ENCODE measurements around the gene TMEM200A. TPM values are rescaled to one million over a fixed set of nuclear protein-coding genes. Genes with fewer than 3 reads are reported as not detected.

Gene TMEM200A
- total RNA-seq, 3 donors from 2014 or later (not counting 1 experiment from before 2014, with no cell fraction given), result 0.16 to 0.52 (median 0.50) TPM

DNA sequence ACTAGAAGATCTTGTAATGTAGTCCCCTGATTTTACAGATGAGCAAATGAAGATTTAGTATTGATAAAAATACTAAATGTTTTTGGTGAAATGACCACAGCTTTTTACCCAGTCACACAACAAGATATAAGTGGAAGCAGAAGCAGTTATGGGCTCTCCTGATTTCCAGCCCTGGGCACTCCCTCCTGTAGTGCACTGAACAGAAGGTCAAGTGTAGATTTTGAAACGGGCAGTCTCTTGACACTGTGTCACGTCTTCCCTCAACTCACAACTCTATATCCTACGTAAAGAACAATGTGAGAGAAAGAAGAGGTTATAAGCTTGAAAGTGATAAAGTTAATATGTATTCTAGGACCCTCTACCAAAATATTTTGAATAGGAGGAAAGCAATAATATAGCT, 23.3 kb downstream of the TMEM200A start:
- TF ChIP-seq CTCF (IDR thresholded peaks at IDR 0.05), result no peak
- intact Hi-C loops (cut with micrococcal nuclease), result no loop called here
- Histone ChIP-seq H3K4me3 (ENCODE audit: low read length) (no peak overlapping the region), H3K27ac (ENCODE audit: low read length) (no peak overlapping the region), H3K27me3 (ENCODE audit: control insufficient read depth, insufficient read depth, low read length) (no peaks in the 10 kb centered on the region), H3K4me1 (ENCODE audit: control insufficient read depth, insufficient read depth, low read length) (no peaks in the 10 kb centered on the region), H3K9me3 (ENCODE audit: control insufficient read depth, insufficient read depth, low read length) (no peaks in the 10 kb centered on the region), H3K36me3 (ENCODE audit: control insufficient read depth, insufficient read depth, low read length) (no peaks in the 10 kb centered on the region)
- Mint-ChIP-seq H3K27ac (no peak overlapping the region), H3K4me1 (no peaks in the 10 kb centered on the region), H3K9me3 (no peaks in the 10 kb centered on the region), H3K36me3 (no peaks in the 10 kb centered on the region), H3K4me3 (no peak overlapping the region), H3K27me3 (ENCODE audit: low read depth in 2 of 2) (peaks cover 0 to 28% of the 10 kb centered on the region in 2 donors)
- ATAC-seq, result no peak
- WGBS (ENCODE audit: insufficient coverage), result 100% methylated on average over 1 of the region's 3 CpGs
- no peak for DNase-seq

GRCh38 chr6:130390890-130391289, 25.1 kb downstream of the TMEM200A start:
- 100% methylated on average over 2 of the region's 3 CpGs for WGBS (ENCODE audit: insufficient coverage)
- H3K4me1 ChIP-seq (ENCODE audit: control insufficient read depth, insufficient read depth, low read length), result no peaks in the 10 kb centered on the region
- ATAC-seq (no peak), DNase-seq (no peak)
- H3K27ac Mint-ChIP-seq, result no peak overlapping the region
- peaks cover 0 to 20% of the 10 kb centered on the region in 2 donors for H3K27me3 Mint-ChIP-seq (ENCODE audit: low read depth in 2 of 2)
- no peak overlapping the region for H3K4me3 ChIP-seq (ENCODE audit: low read length)
- H3K27ac ChIP-seq (ENCODE audit: low read length), result no peak overlapping the region
- H3K36me3 ChIP-seq (ENCODE audit: control insufficient read depth, insufficient read depth, low read length), result no peaks in the 10 kb centered on the region
- no peaks in the 10 kb centered on the region for H3K4me1 Mint-ChIP-seq
- TF ChIP-seq CTCF (IDR thresholded peaks at IDR 0.05), result no peak
- no peak overlapping the region for H3K4me3 Mint-ChIP-seq
- H3K27me3 ChIP-seq (ENCODE audit: control insufficient read depth, insufficient read depth, low read length), result no peaks in the 10 kb centered on the region
- H3K9me3 Mint-ChIP-seq, result no peaks in the 10 kb centered on the region
- H3K9me3 ChIP-seq (ENCODE audit: control insufficient read depth, insufficient read depth, low read length), result no peaks in the 10 kb centered on the region
- intact Hi-C loops (cut with micrococcal nuclease), result no loop called here
- no peaks in the 10 kb centered on the region for H3K36me3 Mint-ChIP-seq

GRCh38 chr6:130393306-130393705, 27.5 kb downstream of the TMEM200A start:
- H3K27me3 ChIP-seq (ENCODE audit: control insufficient read depth, insufficient read depth, low read length), result no peaks in the 10 kb centered on the region
- peaks cover 0 to 9% of the 10 kb centered on the region in 2 donors for H3K27me3 Mint-ChIP-seq (ENCODE audit: low read depth in 2 of 2)
- no peak overlapping the region for H3K27ac Mint-ChIP-seq
- H3K36me3 ChIP-seq (ENCODE audit: control insufficient read depth, insufficient read depth, low read length), result no peaks in the 10 kb centered on the region
- TF ChIP-seq CTCF (IDR thresholded peaks at IDR 0.05), result no peak
- intact Hi-C loops (cut with micrococcal nuclease), result no loop called here
- H3K4me3 ChIP-seq (ENCODE audit: low read length), result no peak overlapping the region
- H3K9me3 Mint-ChIP-seq, result no peaks in the 10 kb centered on the region
- no peaks in the 10 kb centered on the region for H3K9me3 ChIP-seq (ENCODE audit: control insufficient read depth, insufficient read depth, low read length)
- 92% methylated on average over 6 of the region's 6 CpGs for WGBS (ENCODE audit: insufficient coverage)
- ATAC-seq, result no peak
- no peaks in the 10 kb centered on the region for H3K36me3 Mint-ChIP-seq
- H3K4me3 Mint-ChIP-seq, result no peak overlapping the region
- H3K4me1 Mint-ChIP-seq, result peaks cover 0 to 5% of the 10 kb centered on the region in 2 donors
- no peaks in the 10 kb centered on the region for H3K4me1 ChIP-seq (ENCODE audit: control insufficient read depth, insufficient read depth, low read length)
- DNase-seq, result no peak
- H3K27ac ChIP-seq (ENCODE audit: low read length), result no peak overlapping the region

DNA sequence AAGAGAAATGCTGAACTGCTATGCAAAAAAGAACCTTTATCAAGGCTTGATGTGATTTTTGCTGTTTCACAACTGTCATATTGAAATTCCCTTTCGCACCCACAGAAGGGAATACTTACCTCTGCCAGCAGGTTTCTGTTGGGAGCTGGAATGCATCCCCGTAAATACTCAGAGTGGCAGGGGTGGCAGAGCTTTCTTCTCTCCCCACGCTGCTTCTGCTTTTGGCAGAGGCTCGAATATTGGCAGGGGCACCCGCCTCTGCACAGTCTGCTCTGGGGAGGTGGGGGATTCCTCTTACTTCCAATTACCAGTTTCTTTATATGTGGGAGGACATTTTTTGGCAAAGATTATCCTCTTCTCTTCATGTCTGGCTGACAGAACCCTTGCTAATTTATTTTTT, 28.4 kb downstream of the TMEM200A start:
- no peak overlapping the region for H3K4me3 ChIP-seq (ENCODE audit: low read length)
- no peak for TF ChIP-seq CTCF (IDR thresholded peaks at IDR 0.05)
- H3K27me3 ChIP-seq (ENCODE audit: control insufficient read depth, insufficient read depth, low read length), result no peaks in the 10 kb centered on the region
- DNase-seq (no peak), ATAC-seq (no peak)
- no peak overlapping the region for H3K27ac Mint-ChIP-seq
- peaks cover 0 to 5% of the 10 kb centered on the region in 2 donors for H3K4me1 Mint-ChIP-seq
- intact Hi-C loops (cut with micrococcal nuclease), result no loop called here
- H3K4me1 ChIP-seq (ENCODE audit: control insufficient read depth, insufficient read depth, low read length), result no peaks in the 10 kb centered on the region
- no peak overlapping the region for H3K27ac ChIP-seq (ENCODE audit: low read length)
- H3K9me3 ChIP-seq (ENCODE audit: control insufficient read depth, insufficient read depth, low read length), result no peaks in the 10 kb centered on the region
- H3K27me3 Mint-ChIP-seq (ENCODE audit: low read depth in 2 of 2), result peaks cover 0 to 9% of the 10 kb centered on the region in 2 donors
- WGBS (ENCODE audit: insufficient coverage), result 86% methylated on average over 3 of the region's 5 CpGs
- H3K4me3 Mint-ChIP-seq, result no peak overlapping the region
- no peaks in the 10 kb centered on the region for H3K36me3 ChIP-seq (ENCODE audit: control insufficient read depth, insufficient read depth, low read length)
- H3K9me3 Mint-ChIP-seq, result no peaks in the 10 kb centered on the region
- H3K36me3 Mint-ChIP-seq, result no peaks in the 10 kb centered on the region

Data from natural killer cell (primary cell).